T-helper 17 cell (primary cell): ENCODE results near the gene ZXDC. TPM values are rescaled to one million over a fixed set of nuclear protein-coding genes. Genes with fewer than 3 reads are reported as not detected.

Source experiments
- ATAC-seq: fragments of 150-1000 bp; cut with Tn5 transposase; 2 replicates; pipeline ENCODE4 v1.10.0; 2021; ENCODE audit warnings: mild to moderate bottlenecking, moderate library complexity
- DNase-seq, 3 donors: peaks; one replicate each; pipeline versions ENCODE4 v3.0.0 to v3.0.0-alpha.2; 2020 to 2021
- H3K9me3 ChIP-seq: one replicate; pipeline ENCODE4 v1.7.0; 2013; ENCODE audit warnings: low read length, mild to moderate bottlenecking; ENCODE audit not compliant: control insufficient read depth, poor library complexity, severe bottlenecking
- H3K27ac Mint-ChIP-seq: one replicate; pipeline ENCODE4 v1.8.0; 2022; ENCODE audit warnings: mild to moderate bottlenecking, moderate library complexity, mixed read lengths
- H3K27me3 Mint-ChIP-seq: one replicate; pipeline ENCODE4 v1.8.0; 2022; ENCODE audit warnings: mixed read lengths
- H3K36me3 Mint-ChIP-seq: one replicate; pipeline ENCODE4 v1.8.0; 2022; ENCODE audit warnings: low read depth, mixed read lengths
- H3K4me1 Mint-ChIP-seq: one replicate; pipeline ENCODE4 v1.8.0; 2022; ENCODE audit warnings: mild to moderate bottlenecking, mixed read lengths
- H3K4me3 Mint-ChIP-seq: one replicate; pipeline ENCODE4 v1.8.0; 2022; ENCODE audit warnings: mild to moderate bottlenecking, moderate library complexity, mixed read lengths
- total RNA-seq, 4 donors: library from RNA in 2 of 4; stranded (reverse) in 2 of 4; gene quantifications; one replicate each; pipeline ENCODE4 v1.2.3 and lab custom pipeline; 2022 to 2026

Gene ZXDC
- total RNA-seq, 2 donors from 2014 or later = 57.2 to 59.0 TPM

- Mint-ChIP-seq H3K4me3 (no peak overlapping the region), H3K36me3 (peaks cover 5% of the 10 kb centered on the region), H3K27me3 (no peaks in the 10 kb centered on the region), H3K27ac (no peak overlapping the region), H3K4me1 (peaks cover 7% of the 10 kb centered on the region)
- ATAC-seq = no peak
- DNase-seq = no peak
- H3K9me3 ChIP-seq = no peaks in the 10 kb centered on the region
Observed at GRCh38 chr3:126446301-126446700, 29.4 kb downstream of the ZXDC start.

DNA sequence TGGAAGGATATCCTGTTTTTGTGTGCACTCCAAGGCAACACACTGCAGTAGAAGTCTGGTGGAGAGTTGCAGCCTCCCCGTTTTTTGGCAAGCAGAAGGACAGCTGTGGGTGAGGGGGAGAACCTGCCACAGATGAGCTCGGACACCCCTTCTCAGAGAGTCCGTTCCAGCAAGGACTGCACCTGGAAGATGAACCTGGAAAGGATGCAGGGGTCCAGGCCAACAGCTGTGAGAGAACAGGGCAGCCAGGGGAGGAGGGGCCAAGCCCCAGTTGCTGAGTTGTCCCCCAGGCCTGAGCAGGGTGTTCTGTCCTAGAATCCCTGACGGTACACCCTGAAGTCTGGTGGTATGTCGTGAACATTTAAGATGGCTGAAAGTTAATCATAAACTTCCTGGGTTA, 30.2 kb downstream of the ZXDC start:
- H3K9me3 ChIP-seq = no peaks in the 10 kb centered on the region
- H3K4me1 Mint-ChIP-seq = peaks cover 2% of the 10 kb centered on the region
- H3K27me3 Mint-ChIP-seq = no peaks in the 10 kb centered on the region
- DNase-seq = no peak
- no peak overlapping the region for H3K27ac Mint-ChIP-seq
- peaks cover 2% of the 10 kb centered on the region for H3K36me3 Mint-ChIP-seq
- ATAC-seq = no peak
- no peak overlapping the region for H3K4me3 Mint-ChIP-seq

- no peaks in the 10 kb centered on the region for H3K9me3 ChIP-seq
- H3K27me3 Mint-ChIP-seq = no peaks in the 10 kb centered on the region
- H3K4me1 Mint-ChIP-seq = peaks cover 2% of the 10 kb centered on the region
- H3K4me3 Mint-ChIP-seq = no peak overlapping the region
- ATAC-seq = no peak
- DNase-seq = no peak
- H3K27ac Mint-ChIP-seq = no peak overlapping the region
- peaks cover 6% of the 10 kb centered on the region for H3K36me3 Mint-ChIP-seq
Observed at GRCh38 chr3:126442856-126443242, 32.8 kb downstream of the ZXDC start.

- no peak overlapping the region for H3K4me3 Mint-ChIP-seq
- H3K36me3 Mint-ChIP-seq = peaks cover 9% of the 10 kb centered on the region
- no peak for DNase-seq
- H3K4me1 Mint-ChIP-seq = peaks cover 2% of the 10 kb centered on the region
- no peaks in the 10 kb centered on the region for H3K27me3 Mint-ChIP-seq
- ATAC-seq = no peak
- no peak overlapping the region for H3K27ac Mint-ChIP-seq
- H3K9me3 ChIP-seq = no peaks in the 10 kb centered on the region
Observed at GRCh38 chr3:126442094-126442855, 33.4 kb downstream of the ZXDC start.

GRCh38 chr3:126441256-126441880, 34.3 kb downstream of the ZXDC start:
- Mint-ChIP-seq H3K27me3 (no peaks in the 10 kb centered on the region), H3K4me3 (no peak overlapping the region), H3K27ac (peak overlapping the region; percentile 62), H3K4me1 (peaks cover 2% of the 10 kb centered on the region), H3K36me3 (peaks cover 11% of the 10 kb centered on the region)
- ATAC-seq (no peak), DNase-seq (no peak)
- no peaks in the 10 kb centered on the region for H3K9me3 ChIP-seq

DNA sequence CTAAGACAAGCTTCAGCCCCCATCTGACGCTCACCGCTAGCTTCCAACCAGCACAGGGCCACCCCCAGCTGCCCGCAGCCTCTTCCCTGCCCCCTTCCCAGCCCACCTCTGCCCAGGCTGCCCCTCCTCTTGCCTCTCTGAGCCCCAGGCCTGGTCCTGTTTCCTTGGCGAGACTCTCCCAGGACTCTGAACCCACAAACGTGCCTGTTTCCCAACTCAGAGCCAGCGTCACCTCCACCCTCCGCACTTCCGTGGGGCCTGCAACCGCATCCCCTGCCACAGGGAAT, 35.0 kb downstream of the ZXDC start:
- Mint-ChIP-seq H3K27ac (peak overlapping the region; percentile 62), H3K27me3 (no peaks in the 10 kb centered on the region), H3K4me3 (no peak overlapping the region), H3K4me1 (peaks cover 2% of the 10 kb centered on the region), H3K36me3 (peaks cover 11% of the 10 kb centered on the region)
- no peaks in the 10 kb centered on the region for H3K9me3 ChIP-seq
- no peak for ATAC-seq
- no peak for DNase-seq

DNA sequence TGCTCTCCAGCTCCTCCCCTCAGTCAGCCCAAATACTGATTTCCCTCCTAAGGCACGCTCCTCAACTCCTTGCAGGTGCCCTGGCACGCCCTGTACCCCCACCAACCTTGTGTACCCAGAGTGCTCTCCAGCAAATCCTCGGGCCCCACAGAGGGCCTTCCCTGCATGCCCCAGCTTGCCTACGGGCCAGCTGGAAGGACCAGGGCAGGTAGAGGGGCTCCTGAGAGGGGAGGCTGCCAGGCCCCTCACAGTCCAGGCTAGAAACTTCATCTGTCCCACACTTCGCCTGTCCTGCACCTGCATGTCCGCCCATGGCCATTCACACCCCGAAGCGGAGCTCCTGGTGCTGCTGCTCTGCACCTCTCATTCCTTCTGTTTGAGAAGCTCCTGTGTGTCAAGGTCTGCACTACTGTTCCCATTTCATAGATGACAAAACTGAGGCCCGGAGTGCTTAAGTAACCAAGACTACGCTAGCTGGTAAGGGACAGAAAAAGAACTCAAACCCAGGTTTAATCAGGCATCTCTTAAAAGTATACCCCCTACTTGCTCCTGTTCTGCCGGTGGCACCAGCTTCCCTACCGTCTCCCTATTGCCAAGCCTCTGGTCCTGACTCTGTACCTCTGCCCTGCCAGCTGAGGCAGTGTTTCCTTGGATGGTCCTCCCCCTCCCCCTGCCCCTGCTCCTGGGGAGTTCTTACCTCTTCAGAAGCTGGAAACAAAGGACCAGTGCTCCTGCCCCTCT, 35.6 kb downstream of the ZXDC start:
- no peaks in the 10 kb centered on the region for H3K9me3 ChIP-seq
- Mint-ChIP-seq H3K36me3 (peaks cover 11% of the 10 kb centered on the region), H3K27me3 (no peaks in the 10 kb centered on the region), H3K4me3 (no peak overlapping the region), H3K4me1 (peaks cover 2% of the 10 kb centered on the region), H3K27ac (no peak overlapping the region)
- ATAC-seq (no peak), DNase-seq (no peak)

DNA sequence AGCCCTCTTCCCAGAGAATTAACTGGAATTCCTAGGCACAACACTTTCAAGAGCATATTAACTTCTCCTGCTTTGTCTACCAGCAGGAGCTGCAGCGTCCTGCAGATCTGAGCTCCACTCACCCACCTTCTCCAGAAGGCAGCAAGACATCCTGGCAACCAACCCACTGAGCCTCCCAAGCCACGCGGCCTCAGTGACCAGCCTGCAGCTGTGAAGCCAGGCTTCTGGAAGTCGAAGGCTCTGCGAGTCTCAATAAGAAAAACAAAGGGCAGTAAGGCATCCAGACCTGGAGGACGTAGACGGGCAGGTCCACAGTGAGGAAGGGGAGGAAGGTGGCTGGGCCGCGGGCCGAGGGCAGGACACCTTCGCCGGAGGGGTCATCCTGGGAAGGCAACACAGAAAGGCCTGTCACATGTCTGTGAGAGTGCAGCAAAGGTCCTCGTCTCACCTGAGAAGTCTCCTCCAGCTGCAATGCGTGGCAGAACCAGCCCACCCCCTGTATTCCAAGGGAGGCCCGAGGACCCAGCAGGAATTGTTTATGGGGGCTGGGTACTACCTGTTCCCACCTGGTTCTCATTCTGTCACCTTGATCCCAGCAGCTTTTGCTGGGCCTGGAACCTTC, 36.2 kb downstream of the ZXDC start:
- Mint-ChIP-seq H3K36me3 (peaks cover 11% of the 10 kb centered on the region), H3K27ac (no peak overlapping the region), H3K4me1 (peaks cover 2% of the 10 kb centered on the region), H3K27me3 (no peaks in the 10 kb centered on the region), H3K4me3 (no peak overlapping the region)
- no peaks in the 10 kb centered on the region for H3K9me3 ChIP-seq
- DNase-seq = no peak
- ATAC-seq = no peak

DNA sequence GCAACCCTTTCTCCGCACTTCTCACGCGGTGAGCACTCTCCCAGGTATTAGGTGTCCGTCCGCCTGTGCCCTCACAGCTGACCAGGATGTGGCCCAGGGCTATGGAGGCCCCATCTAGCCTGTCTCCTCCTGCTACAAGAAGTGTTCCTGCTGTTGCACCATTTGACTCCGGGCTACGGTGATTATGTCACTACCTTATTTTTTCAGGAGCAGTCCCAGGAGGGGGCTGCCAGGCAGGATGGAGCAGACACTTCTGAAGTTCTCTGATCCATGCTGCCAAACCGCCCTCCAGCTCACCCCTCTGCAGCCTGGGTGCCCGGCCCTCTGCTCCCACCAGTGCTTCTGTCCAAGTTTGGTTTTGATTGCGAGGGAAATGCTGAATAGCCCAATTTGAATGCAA, 36.9 kb downstream of the ZXDC start:
- Mint-ChIP-seq H3K27ac (no peak overlapping the region), H3K4me3 (no peak overlapping the region), H3K27me3 (no peaks in the 10 kb centered on the region), H3K36me3 (peaks cover 13% of the 10 kb centered on the region), H3K4me1 (peaks cover 2% of the 10 kb centered on the region)
- ATAC-seq (no peak), DNase-seq (no peak)
- H3K9me3 ChIP-seq = no peaks in the 10 kb centered on the region

GRCh38 chr3:126438186-126438585, 37.5 kb downstream of the ZXDC start:
- no peaks in the 10 kb centered on the region for H3K9me3 ChIP-seq
- peaks cover 2% of the 10 kb centered on the region for H3K4me1 Mint-ChIP-seq
- ATAC-seq = no peak
- H3K36me3 Mint-ChIP-seq = peaks cover 12% of the 10 kb centered on the region
- no peaks in the 10 kb centered on the region for H3K27me3 Mint-ChIP-seq
- DNase-seq = no peak
- H3K4me3 Mint-ChIP-seq = no peak overlapping the region
- no peak overlapping the region for H3K27ac Mint-ChIP-seq

GRCh38 chr3:126436826-126437717, 38.6 kb downstream of the ZXDC start:
- H3K36me3 Mint-ChIP-seq = peaks cover 11% of the 10 kb centered on the region
- DNase-seq = no peak

GRCh38 chr3:126435456-126436315, 40.0 kb downstream of the ZXDC start:
- ATAC-seq (no peak), DNase-seq (no peak)
- H3K4me1 Mint-ChIP-seq = no peaks in the 10 kb centered on the region
- H3K36me3 Mint-ChIP-seq = peaks cover 11% of the 10 kb centered on the region
- H3K27me3 Mint-ChIP-seq = no peaks in the 10 kb centered on the region
- H3K4me3 Mint-ChIP-seq = peak overlapping the region; percentile 41
- no peaks in the 10 kb centered on the region for H3K9me3 ChIP-seq
- no peak overlapping the region for H3K27ac Mint-ChIP-seq

More at GRCh38 chr3:126436826-126437717, 38.6 kb downstream of the ZXDC start:
- H3K4me3 Mint-ChIP-seq = no peak overlapping the region
- no peak overlapping the region for H3K27ac Mint-ChIP-seq
- no peaks in the 10 kb centered on the region for H3K27me3 Mint-ChIP-seq
- no peaks in the 10 kb centered on the region for H3K9me3 ChIP-seq
- no peak for ATAC-seq
- H3K4me1 Mint-ChIP-seq = no peaks in the 10 kb centered on the region
